Dermis lymphatic vessel endothelial cell (primary cell): ENCODE measurements around the gene CEP85. TPM values are rescaled to one million over a fixed set of nuclear protein-coding genes. Genes with fewer than 3 reads are reported as not detected.

Source experiments
- total RNA-seq: library from RNA; depleted of rRNA; stranded (reverse); fragments of >200 nt; gene quantifications from 2 replicates; pipeline ENCODE4 v1.2.1, GENCODE V29; 2014

The CEP85 gene, protein sequence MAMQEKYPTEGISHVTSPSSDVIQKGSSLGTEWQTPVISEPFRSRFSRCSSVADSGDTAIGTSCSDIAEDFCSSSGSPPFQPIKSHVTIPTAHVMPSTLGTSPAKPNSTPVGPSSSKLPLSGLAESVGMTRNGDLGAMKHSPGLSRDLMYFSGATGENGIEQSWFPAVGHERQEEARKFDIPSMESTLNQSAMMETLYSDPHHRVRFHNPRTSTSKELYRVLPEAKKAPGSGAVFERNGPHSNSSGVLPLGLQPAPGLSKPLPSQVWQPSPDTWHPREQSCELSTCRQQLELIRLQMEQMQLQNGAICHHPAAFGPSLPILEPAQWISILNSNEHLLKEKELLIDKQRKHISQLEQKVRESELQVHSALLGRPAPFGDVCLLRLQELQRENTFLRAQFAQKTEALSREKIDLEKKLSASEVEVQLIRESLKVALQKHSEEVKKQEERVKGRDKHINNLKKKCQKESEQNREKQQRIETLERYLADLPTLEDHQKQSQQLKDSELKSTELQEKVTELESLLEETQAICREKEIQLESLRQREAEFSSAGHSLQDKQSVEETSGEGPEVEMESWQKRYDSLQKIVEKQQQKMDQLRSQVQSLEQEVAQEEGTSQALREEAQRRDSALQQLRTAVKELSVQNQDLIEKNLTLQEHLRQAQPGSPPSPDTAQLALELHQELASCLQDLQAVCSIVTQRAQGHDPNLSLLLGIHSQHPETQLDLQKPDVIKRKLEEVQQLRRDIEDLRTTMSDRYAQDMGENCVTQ
- 4.4 and 4.9 TPM in 2 replicates for total RNA-seq

DNA sequence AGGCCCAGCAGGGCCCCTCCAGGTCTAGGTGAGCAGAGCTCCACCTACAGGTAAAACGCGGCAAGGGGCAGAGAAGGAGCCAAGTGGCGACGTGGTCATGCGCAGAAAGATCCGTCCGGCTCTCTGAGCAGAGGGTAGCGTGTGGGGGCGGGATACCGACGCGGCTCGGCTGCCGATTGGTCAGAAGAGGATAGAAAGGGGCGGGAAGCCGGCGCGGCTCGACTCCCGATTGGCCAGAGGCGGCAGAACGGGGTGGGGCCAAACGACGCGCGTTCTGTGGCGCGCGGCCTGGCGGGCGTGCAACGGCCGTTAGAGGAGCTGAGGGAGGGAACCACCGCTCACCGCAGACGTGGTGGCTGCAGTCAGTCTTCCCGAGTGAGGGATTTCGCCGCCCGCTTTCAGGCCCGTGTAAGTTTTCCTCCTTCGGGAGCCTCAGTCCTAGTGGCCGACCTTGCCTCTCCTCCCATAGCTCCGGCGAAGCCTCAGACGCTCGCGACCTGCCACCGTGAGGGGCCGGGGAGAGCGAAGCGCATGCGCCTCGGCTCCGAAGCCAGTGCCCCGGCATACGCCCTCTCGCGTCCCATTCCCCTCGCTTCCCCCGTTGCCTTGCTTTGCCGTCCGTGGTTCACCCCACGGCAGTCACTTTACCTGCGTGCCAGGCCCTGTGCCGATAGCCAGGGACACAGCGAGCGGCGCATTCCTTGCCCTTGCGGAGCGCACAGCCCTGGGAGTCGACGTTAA is at the start of gene CEP85:
Gene CEP85, plus strand, starts transcription at position 298 of the 741 bp plus-strand sequence. CDS start 5,584 bp downstream, outside the sequence.

DNA sequence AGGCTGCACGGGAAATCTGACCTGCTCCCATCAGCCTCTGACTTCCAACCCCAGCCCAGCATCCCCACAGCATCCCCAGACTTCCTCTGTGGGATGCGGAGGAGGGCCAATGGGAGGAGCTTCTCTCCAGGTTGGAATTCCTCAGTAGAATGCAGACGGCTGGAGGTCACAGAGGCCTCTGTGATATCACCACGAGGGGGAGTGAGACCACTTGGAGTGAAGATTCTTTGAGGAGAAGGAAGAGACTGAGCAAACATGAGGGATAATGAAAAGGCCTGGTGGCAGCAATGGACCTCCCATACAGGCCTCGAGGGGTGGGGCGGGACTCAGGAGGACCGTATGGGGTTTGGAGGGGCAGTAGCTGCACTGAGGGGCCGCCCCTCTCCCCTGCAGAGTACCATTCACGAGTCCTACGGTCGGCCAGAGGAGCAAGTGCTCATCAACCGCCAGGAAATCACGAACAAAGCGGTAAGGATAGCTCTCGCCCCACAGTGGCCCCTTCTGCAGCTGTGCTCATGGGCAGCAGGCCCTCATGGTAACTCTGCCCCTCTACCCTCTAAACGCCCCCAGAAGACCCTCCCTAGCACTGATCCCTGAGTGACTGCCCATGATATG is 43.5 kb upstream of the CEP85 start, which contains the start of gene CATSPER4:
Gene CATSPER4, plus strand, starts transcription at position 230 of the 615 bp plus-strand sequence. Its CDS starts 26 bp downstream, at position 256.

DNA sequence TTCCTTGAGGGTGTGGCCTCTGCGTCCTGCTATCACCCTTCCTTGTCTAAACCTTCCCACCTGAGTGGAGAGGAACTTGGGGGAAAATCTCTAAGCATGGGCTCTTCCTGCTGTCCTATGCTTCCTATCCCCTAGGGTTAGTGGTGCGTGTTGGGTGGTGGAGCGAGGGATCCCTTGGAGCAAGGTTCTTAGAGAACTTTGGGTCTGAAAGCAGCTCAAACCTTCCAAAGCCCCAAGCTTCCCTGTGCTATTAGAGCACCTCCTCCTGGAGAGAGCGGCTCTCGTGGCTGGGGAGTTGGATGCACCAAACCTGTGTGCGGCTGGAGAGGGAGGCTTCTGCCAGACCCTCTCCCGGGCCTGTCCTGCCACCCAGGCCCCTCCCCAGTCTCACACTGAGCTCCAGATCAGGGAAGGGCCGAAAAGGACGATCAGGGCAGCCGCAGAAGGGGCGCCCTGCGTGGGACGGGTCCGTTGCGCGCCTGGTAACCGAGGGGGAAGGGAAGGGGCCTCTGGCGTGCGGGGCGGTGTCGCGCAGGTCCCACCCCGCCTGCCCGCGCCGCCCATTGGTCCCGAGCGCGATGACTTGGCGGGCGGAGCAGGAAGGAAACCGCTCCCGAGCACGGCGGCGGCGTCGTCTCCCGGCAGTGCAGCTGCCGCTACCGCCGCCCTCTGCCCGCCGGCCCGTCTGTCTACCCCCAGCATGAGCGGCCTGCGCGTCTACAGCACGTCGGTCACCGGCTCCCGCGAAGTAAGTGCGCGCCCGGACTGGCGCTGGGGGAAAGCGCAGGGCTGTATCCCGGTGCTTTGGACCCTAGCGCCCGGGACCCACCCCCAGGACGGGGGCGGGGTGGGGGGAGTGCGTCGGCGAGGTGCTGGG is 45.7 kb downstream of the CEP85 start, which contains the start of gene SH3BGRL3:
Gene SH3BGRL3, plus strand, starts transcription at position 631 of the 877 bp plus-strand sequence. Its CDS starts 70 bp downstream, at position 701.

DNA sequence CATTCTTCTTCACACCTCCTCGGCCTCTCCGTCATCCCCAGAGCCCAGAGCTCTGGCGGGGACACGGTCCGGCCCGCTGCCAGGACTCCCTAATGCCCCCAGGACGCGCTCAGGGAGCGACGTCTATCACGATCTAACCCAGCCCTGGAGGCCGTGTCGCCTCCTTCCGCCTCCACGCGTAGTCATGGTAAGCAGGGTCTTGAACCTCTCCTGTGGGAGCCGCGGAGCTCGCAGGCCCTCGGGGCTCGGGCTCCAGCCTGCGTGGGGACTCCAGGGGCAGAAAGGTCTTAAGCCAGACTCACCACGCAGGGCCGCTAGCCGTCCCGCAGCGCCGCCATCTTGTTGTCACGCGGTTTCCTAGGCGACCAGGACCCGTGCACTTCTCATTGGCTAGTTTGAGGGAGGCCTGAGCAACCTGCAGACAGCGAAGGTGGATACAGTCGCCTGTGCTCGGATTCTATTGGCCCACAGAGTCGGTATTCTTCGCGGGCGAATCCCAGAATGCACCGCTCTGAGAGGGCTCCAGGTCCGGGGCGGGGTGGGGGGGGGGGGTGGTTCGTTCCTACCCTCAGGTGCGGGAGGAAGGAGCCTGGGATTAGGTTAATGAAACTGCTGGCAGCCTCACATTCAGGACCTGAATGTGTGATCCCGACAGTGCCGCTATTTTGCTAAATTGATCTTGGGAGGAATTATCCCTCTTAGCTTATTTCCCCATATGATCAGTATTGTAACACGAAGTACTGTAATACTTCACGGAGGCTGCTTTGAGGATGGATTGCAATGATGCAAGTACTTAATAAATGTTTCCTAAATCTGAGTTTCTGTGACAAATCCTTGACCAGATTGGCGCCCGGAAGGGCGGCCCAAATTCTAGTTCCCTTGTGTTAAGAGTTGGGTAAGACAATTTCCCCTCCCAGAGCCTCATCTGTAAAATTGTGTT is 72.6 kb downstream of the CEP85 start, which contains the start of gene UBXN11:
Gene UBXN11, minus strand, starts transcription at position 347 of the 940 bp plus-strand sequence. CDS start 3,753 bp downstream, outside the sequence.

DNA sequence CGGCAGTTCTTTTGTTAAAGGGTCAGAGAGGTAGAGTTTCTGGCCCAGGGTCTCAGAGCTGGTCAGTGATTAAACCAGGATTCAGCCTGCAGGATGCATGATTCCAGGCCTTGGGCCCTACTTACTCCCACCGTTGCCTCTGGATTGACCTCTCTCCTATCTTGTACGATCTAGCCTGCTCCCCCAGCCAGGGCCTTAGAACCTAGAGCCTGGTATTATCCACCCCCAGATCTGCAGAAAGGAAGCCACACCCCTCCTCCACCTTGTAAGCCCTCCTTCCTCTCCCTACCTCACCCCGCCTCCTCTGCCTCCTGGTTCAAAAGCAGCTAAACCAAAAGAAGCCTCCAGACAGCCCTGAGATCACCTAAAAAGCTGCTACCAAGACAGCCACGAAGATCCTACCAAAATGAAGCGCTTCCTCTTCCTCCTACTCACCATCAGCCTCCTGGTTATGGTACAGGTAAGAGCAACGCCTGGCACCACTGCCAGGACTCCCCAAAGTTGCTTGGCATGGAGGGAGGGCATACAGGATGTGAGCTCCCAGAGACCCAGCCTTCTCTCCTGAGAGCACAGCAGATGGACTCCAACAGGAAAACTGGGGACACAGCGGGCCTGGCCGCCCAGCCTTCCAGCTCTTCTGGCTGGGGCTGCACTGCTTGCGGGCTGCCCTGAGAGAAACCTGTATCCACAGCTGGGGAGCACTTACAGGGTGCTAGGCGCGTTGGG is 83.8 kb downstream of the CEP85 start, which contains the start of gene CD52:
Gene CD52, plus strand, starts transcription at position 347 of the 726 bp plus-strand sequence. Its CDS starts 60 bp downstream, at position 407.

Other genes starting within 250 kb of the CEP85 start
- 8.3 and 13.9 TPM in 2 replicates for gene PAFAH2, start 236.1 kb upstream of the CEP85 start, total RNA-seq
- not detected in 2 replicates for gene EXTL1, start 212.4 kb upstream of the CEP85 start, total RNA-seq
- not detected in 2 replicates for gene SLC30A2, start 188.1 kb upstream of the CEP85 start, total RNA-seq
- gene TRIM63, start 166.6 kb upstream of the CEP85 start, total RNA-seq = under 0.01 TPM in 1 of 2 replicates, not detected in the other
- 5.9 and 7.4 TPM in 2 replicates for gene PDIK1L, start 122.4 kb upstream of the CEP85 start, total RNA-seq
- 5.5 and 6.3 TPM in 2 replicates for gene FAM110D, start 75.1 kb upstream of the CEP85 start, total RNA-seq
- gene C1orf232, start 65.2 kb upstream of the CEP85 start, total RNA-seq = not detected in 2 replicates
- 17.2 and 21.5 TPM in 2 replicates for gene ZNF593, start 64.3 kb upstream of the CEP85 start, total RNA-seq
- 0.11 TPM in 1 of 2 replicates, not detected in the other for gene ZNF593OS, start 62.4 kb upstream of the CEP85 start, total RNA-seq
- not detected in 2 replicates for gene CNKSR1, start 56.7 kb upstream of the CEP85 start, total RNA-seq
- not detected in 2 replicates for gene CATSPER4, start 43.6 kb upstream of the CEP85 start, total RNA-seq
- gene SH3BGRL3, start 45.9 kb downstream of the CEP85 start, total RNA-seq = 12.2 and 18.2 TPM in 2 replicates
- gene UBXN11, start 72.4 kb downstream of the CEP85 start, total RNA-seq = 1.2 and 1.7 TPM in 2 replicates
- not detected in 2 replicates for gene CD52, start 83.8 kb downstream of the CEP85 start, total RNA-seq
- gene CRYBG2, start 119.9 kb downstream of the CEP85 start, total RNA-seq = 0.26 and 0.33 TPM in 2 replicates
- not detected in 2 replicates for gene ZNF683, start 138.6 kb downstream of the CEP85 start, total RNA-seq
- gene LIN28A, start 176.6 kb downstream of the CEP85 start, total RNA-seq = not detected in 2 replicates
- 23.3 and 23.4 TPM in 2 replicates for gene DHDDS, start 198.1 kb downstream of the CEP85 start, total RNA-seq
- 87.6 and 147 TPM in 2 replicates for gene HMGN2, start 238.2 kb downstream of the CEP85 start, total RNA-seq